Measurements from ENCODE around the gene TIMP2. TPM values are rescaled to one million over a fixed set of nuclear protein-coding genes. Genes with fewer than 3 reads are reported as not detected.

The TIMP2 gene
- total RNA-seq, 2 experiments from 2014 or later: 0.54 TPM; not detected in 1

DNA sequence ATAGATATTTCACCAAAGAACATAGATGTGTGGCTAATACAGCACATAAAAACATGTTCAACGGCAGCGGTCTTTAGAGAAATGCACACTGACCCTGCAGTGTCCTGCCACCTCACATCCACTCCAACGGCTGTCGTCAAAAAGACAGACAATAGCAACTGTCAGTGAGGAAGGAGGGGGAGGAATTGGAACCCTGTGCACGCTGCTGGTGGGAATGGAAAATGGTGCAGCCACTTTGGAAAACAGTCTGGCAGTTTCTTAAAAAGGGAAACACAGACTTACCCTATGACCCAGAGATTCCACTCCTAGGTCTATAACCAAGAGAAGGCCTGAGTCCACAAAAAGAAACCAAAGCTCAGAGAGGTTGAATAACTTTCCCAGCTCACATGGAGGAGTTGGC, 29.9 kb downstream of the TIMP2 start:
- TF ChIP-seq, protein P1, sequence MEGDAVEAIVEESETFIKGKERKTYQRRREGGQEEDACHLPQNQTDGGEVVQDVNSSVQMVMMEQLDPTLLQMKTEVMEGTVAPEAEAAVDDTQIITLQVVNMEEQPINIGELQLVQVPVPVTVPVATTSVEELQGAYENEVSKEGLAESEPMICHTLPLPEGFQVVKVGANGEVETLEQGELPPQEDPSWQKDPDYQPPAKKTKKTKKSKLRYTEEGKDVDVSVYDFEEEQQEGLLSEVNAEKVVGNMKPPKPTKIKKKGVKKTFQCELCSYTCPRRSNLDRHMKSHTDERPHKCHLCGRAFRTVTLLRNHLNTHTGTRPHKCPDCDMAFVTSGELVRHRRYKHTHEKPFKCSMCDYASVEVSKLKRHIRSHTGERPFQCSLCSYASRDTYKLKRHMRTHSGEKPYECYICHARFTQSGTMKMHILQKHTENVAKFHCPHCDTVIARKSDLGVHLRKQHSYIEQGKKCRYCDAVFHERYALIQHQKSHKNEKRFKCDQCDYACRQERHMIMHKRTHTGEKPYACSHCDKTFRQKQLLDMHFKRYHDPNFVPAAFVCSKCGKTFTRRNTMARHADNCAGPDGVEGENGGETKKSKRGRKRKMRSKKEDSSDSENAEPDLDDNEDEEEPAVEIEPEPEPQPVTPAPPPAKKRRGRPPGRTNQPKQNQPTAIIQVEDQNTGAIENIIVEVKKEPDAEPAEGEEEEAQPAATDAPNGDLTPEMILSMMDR (conservative IDR thresholded peaks at IDR 0.05; ENCODE audit: low read length): no peak
- no peak for TF ChIP-seq EZH2phosphoT487 (IDR thresholded peaks at IDR 0.05; ENCODE audit: borderline replicate concordance, low read depth, low read length)
- POLR2A ChIA-PET: no interaction called here

DNA sequence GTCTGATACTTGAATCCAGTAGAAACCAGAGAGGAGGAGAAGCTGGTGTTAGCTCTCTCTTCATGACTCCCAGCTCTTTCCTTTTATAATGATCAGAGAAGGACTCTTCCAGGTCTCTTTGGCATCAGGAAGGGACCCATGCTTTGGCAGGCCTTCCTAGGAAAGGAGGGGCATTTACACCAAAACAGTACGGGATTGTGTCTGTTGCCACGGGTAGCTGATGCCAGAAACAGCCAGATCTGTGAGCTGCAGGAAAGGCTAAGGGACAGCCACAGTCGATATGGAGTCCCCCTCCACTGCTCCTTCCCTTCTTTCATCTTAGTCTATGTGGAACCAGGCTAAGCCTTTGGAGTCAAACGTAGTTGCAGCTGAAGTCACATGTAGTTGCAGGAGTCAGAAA, 31.5 kb downstream of the TIMP2 start:
- no peak overlapping the region for H3K4me3 ChIP-seq (ENCODE audit: low read depth, low read length, poor library complexity, severe bottlenecking)
- TF ChIP-seq, protein P1 (conservative IDR thresholded peaks at IDR 0.05; ENCODE audit: low read length): no peak
- no peak for TF ChIP-seq EZH2phosphoT487 (IDR thresholded peaks at IDR 0.05; ENCODE audit: borderline replicate concordance, low read depth, low read length)
- ChIA-PET CTCF (ENCODE audit: unreplicated experiment) (no interaction called here), POLR2A (no interaction called here)
- no peaks in the 10 kb centered on the region for H3K36me3 ChIP-seq (ENCODE audit: insufficient read depth, low read length)
- H3K9me3 ChIP-seq (ENCODE audit: low read length): no peaks in the 10 kb centered on the region
- no peak overlapping the region for H3K27ac ChIP-seq (ENCODE audit: low read depth, low read length, poor library complexity, severe bottlenecking)
- H2AFZ ChIP-seq (ENCODE audit: low read length): no peak overlapping the region
- no TSS peak for BruUV-seq (replicated peaks)
- DNase-seq (ENCODE audit: low spot score): no peak
- peaks cover 20% of the 10 kb centered on the region for H3K4me1 ChIP-seq (ENCODE audit: insufficient read depth, low read length, poor library complexity, severe bottlenecking)
- no peaks in the 10 kb centered on the region for H3K79me2 ChIP-seq (ENCODE audit: insufficient read depth, low read depth, low read length)
- no peak overlapping the region for H3K4me2 ChIP-seq (ENCODE audit: low read length)
- intact Hi-C loops (cut with micrococcal nuclease; ENCODE audit: unreplicated experiment): no loop called here
- H3K9me2 ChIP-seq (ENCODE audit: insufficient read depth, low read length): no peaks in the 10 kb centered on the region
- H4K20me1 ChIP-seq (ENCODE audit: insufficient read depth, low read length): no peaks in the 10 kb centered on the region

More for the DNA sequence above, 29.9 kb downstream of the TIMP2 start:
- H3K9me2 ChIP-seq (ENCODE audit: insufficient read depth, low read length): no peaks in the 10 kb centered on the region
- H2AFZ ChIP-seq (ENCODE audit: low read length): no peak overlapping the region
- no peaks in the 10 kb centered on the region for H3K9me3 ChIP-seq (ENCODE audit: low read length)
- no peak overlapping the region for H3K4me2 ChIP-seq (ENCODE audit: low read length)
- intact Hi-C loops (cut with micrococcal nuclease; ENCODE audit: unreplicated experiment): no loop called here
- no peaks in the 10 kb centered on the region for H3K36me3 ChIP-seq (ENCODE audit: insufficient read depth, low read length)
- no peaks in the 10 kb centered on the region for H3K79me2 ChIP-seq (ENCODE audit: insufficient read depth, low read depth, low read length)
- H3K4me1 ChIP-seq (ENCODE audit: insufficient read depth, low read length, poor library complexity, severe bottlenecking): peaks cover 5% of the 10 kb centered on the region
- BruUV-seq (replicated peaks): no TSS peak
- H3K27ac ChIP-seq (ENCODE audit: low read depth, low read length, poor library complexity, severe bottlenecking): no peak overlapping the region
- no peak for DNase-seq (ENCODE audit: low spot score)
- H4K20me1 ChIP-seq (ENCODE audit: insufficient read depth, low read length): no peaks in the 10 kb centered on the region
- CTCF ChIA-PET (ENCODE audit: unreplicated experiment): no interaction called here
- no peak overlapping the region for H3K4me3 ChIP-seq (ENCODE audit: low read depth, low read length, poor library complexity, severe bottlenecking)

DNA sequence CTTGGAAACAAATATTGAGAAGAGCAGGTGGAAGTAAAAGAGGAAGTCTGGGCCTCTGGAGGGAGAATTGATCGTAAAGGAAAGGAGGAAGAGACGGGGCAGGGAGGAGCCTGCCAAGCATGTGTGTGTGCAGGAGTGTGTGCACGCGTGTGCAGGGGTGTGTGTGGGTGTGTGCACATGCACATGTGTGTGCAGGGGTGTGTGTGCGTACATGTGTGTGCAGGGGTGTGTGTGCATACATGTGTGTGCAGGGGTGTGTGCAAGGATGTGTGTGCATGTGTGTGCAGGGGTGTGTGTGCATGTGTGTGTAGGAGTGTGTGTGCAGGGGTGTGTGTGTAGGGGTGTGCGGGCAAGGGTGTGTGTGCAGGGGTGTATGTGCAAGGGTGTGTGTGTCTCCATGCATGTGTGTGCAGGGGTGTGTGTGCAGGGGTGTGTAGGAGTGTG, 32.2 kb downstream of the TIMP2 start:
- Histone ChIP-seq H3K9me2 (ENCODE audit: insufficient read depth, low read length) (no peaks in the 10 kb centered on the region), H3K36me3 (ENCODE audit: insufficient read depth, low read length) (no peaks in the 10 kb centered on the region), H3K4me2 (ENCODE audit: low read length) (no peak overlapping the region), H2AFZ (ENCODE audit: low read length) (no peak overlapping the region), H3K79me2 (ENCODE audit: insufficient read depth, low read depth, low read length) (no peaks in the 10 kb centered on the region), H3K4me1 (ENCODE audit: insufficient read depth, low read length, poor library complexity, severe bottlenecking) (peaks cover 20% of the 10 kb centered on the region), H4K20me1 (ENCODE audit: insufficient read depth, low read length) (no peaks in the 10 kb centered on the region), H3K9me3 (ENCODE audit: low read length) (no peaks in the 10 kb centered on the region), H3K27ac (ENCODE audit: low read depth, low read length, poor library complexity, severe bottlenecking) (no peak overlapping the region), H3K4me3 (ENCODE audit: low read depth, low read length, poor library complexity, severe bottlenecking) (no peak overlapping the region)
- ChIA-PET CTCF (ENCODE audit: unreplicated experiment) (no interaction called here), POLR2A (no interaction called here)
- intact Hi-C loops (cut with micrococcal nuclease; ENCODE audit: unreplicated experiment): no loop called here
- BruUV-seq (replicated peaks): no TSS peak
- TF ChIP-seq EZH2phosphoT487 (IDR thresholded peaks at IDR 0.05; ENCODE audit: borderline replicate concordance, low read depth, low read length): no peak
- TF ChIP-seq, protein P1 (conservative IDR thresholded peaks at IDR 0.05; ENCODE audit: low read length): no peak
- no peak for DNase-seq (ENCODE audit: low spot score)

Data from OCI-LY7 (cell line).